GOT3 (cell line): ENCODE data around the gene BARD1.
"Not testable (repeated sequence)": the region's sequence is repeated elsewhere in the genome, so short reads cannot be mapped to it uniquely, and the experiment has no call there.

ENCODE experiments used
- DNase-seq: peaks from one replicate; lab custom pipeline; 2025; ENCODE audit warnings: mixed read lengths; lab: John Stamatoyannopoulos, UW

Gene BARD1

DNA sequence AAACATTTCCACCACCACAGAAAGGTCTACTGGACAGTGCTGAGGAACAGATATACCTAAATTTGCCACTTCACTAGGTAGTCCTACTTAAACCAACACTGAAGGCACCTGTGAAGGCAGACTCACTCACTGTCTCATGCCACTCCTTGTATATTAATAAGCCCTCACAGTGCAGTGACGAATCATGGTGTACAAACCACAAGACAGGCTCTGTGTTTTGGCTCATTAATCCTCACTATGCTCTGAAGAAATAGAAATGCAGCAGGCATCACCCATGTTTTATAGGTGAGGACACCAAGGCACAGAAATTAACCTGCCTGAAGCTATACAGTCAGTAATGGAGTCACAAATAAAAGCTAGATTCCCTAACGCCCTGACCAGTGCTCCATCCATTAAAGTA, 44.3 kb downstream of the BARD1 start:
- DNase-seq = no peak

DNA sequence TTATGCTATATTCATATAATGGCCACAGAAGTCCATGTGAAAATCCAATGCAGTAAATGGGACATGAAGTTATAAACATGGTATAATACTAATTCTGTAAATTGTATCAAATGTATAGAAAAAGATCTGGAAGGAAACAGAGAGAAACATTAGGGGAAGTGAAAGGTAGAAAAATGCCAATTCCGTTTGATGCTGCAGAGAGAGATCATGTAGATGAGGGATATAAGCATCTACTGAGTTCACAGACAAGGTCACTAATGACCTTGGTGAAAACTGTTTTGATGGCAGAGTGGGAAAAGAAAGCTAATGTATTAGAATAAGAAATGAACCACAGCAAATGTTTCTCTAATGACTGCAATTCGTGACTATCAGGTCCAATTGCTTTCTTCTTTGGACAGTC, 56.0 kb downstream of the BARD1 start:
- DNase-seq = no peak

DNA sequence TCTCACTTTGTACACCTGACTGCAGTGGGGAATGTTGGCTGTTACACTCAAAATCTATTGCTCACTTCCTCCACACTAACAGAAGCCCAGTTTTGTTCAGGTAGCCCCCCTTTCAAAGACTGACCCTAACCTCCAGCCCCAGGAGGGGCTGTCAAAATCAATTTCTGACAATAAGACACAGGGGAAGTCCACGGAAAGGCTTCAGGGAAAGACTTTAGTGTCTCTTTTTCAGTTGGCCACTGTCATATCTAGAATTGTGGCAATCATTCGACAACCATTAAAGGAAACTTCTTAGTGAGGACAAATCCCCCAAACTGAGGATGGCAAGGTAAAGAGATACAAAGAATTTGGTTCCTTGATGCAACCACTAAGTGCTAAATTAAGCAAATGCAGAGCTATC, 59.0 kb downstream of the BARD1 start:
- no peak for DNase-seq

DNA sequence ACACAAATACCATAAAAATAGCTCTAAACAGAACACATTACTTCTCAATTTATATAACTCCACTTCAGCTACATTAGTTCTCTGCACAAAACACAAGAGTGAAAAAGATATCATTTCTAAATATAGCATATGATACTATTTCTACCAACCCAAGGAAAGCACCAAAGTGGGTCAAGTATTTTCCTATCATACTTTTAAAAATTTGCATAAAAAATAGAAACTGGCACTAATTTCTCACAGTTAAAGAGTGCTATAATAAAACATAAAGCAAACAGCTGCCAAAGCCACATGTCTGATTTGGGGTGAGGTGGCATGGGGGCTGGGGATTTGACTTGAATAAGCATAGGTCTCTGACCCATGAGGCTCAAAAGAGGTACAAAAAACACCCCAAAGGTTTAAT, 61.5 kb downstream of the BARD1 start:
- no peak for DNase-seq

DNA sequence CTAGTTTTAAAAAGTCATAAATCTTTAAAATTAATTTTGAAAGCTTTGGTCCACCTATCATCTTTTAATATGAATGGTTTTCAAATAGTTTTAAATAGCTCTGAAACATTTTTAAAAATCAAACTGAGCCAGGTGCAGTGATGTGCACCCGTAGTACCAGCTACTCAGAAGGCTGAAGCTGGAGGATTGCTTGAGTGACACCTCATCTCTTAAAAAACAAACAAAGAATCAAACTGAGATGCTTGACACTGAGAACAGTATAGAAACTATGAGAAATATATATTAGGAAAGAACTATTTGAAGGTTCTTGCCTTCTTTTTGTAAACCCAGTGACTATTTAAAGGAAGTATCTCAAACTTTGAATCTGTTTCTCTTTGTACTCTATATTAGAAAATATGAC, 67.4 kb downstream of the BARD1 start:
- DNase-seq = no peak

DNA sequence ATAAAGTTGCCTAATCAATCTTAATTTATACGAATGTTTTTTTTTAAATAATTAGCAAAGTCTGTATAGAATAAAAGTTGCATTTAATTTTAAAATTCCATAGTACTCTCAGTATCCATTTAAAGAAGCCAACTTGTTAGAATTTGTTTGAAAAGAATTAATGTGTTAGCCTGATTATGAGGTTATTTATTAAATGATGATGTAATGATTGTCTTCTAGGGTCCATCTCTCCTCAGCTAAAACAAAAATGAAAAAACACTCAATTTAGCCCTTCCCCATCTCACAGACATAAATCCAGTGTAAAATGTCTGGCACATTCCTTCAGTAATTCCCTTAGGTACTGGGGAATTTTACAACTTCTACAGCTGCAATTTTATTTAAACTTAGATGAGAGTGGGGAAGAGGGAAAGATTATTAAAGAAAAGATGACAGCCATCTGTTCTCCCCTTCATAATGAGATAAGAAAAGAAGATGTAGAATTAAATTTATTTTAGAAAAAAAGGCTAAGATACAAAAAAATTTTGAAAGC, 68.6 kb downstream of the BARD1 start:
- DNase-seq = no peak

DNA sequence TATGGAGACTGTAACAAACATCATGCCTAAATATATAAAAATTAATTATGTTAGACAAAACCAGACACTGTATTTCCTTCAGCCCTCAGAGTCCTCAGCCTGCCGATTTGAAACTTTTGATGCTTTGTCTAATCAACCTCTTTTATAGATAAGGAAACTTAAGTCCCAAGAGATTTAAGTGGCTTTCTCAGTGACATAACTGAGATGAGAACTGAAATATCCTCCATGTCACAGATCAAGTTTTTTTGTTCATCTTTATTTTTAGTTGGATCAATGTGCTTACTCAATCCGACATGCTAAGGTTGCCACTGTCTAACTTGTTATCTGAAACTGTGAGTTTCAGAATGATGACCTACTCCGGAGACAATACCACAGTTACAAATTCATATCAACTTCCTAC, 72.3 kb downstream of the BARD1 start:
- no peak for DNase-seq

DNA sequence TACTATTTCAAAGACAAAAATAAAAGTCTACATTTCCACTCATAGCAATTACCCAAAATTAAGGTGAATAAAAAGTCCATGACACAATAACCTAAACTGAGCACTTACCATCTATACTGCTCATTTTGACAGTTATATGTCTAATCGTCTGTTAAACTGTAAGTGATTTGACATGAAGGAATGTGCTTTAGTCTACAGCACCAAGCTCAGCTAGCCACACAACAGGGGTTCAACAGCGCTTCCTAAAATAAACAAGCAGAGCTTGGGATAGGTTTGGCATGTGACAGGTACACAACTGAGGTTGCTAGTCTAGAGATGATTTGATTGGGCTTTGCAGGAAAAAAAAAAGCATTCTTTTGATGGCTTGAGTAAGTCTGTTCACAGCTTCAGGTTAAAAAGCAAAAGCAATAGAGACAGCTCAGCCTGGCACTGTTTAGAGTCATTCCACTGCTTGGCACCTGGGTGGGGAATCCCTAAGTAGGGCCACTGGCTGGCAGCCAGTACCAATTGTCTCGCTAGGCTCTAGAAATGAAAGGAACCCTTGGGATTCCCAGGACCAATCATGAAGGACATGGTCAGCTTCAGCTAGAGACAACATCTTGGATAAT, 78.6 kb downstream of the BARD1 start:
- DNase-seq = no peak

DNA sequence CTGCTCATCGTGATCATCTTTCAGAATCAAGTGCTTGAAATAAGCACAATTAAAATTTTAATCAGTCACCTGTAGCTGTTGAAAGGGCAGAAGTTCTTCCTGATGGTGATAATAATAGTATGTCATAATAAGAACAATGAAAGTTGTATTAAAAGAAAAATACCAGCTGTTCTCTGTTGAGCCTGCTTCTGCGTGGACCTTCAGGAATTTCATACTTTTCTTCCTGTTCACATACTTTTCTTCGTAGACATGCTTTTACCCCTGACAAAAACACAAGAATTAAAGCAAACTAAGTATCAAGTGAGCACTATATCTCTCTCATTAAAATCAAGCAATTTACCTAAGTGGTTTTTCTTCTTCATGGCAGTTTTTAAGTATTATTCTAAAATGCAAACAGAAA, 79.2 kb downstream of the BARD1 start:
- no peak for DNase-seq

DNA sequence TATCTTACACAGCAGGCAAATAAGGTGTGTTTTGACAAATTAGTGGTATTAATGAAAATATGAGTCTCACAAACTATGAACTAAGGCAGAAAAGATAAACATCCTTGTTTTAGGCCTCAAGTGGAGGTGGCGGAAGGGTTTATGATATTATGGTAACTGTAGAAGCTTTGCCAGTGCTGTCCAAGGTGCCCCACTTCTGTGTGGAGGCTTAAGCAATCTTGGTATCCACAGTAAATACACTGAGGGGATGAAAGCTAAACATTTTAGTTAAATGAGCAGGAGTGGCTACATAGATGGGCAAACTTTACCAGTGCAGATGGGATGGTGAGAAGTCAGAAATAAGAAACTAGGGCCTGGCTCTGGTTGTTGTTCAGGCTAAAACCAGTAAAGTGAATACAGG, 84.7 kb downstream of the BARD1 start:
- DNase-seq = no peak

DNA sequence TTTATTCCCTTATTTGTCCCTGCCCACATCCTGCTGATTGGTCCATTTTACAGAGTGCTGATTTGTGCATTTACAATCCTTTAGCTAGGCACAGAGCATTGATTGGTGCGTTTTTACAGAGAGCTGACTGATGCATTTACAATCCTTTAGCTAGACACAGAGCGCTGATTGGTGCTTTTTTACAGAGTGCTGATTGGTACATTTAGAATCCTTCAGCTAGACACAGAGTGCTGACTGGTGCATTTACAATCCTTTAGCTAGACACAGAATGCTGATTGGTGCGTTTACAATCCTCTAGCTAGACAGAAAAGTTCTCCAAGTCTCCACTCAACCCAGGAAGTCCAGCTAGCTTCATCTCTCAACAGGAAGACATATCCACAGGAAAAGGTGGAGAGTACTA, 91.6 kb downstream of the BARD1 start:
- not testable (repeated sequence) for DNase-seq

DNA sequence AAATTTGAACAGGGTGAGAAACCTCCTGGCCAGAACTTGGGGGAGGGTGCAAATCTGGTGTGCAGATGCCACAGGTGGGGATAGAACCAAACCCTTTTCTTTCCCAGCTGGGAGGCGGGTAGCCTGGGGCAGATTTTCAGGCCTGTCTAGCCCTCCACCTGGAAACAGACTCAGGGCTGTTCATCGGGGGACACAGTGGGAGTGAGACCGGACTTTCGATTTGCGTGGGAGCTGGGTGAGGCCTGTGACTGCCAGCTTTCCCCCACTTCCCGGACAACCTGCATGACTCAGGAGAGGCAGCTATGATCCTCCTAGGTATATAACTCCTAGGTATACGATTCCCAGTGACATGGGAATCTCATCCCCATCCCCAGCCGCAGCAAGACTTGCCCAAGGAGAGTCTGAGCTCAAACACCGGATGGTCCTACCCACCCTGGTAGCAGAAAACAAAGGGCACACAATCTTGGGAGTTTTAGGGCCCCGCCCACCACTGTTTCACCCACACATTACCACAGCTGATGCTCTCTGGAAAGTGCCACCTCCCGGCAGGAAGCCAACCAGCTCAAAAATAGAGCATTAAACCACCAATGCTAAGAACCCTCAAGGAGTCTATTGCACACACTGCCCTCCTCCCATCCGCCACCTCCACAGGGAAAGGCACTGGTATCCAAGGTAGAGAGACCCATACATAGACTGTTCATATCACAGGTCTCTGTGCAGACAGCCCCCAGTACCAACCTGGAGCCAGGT, 92.5 kb downstream of the BARD1 start:
- no peak for DNase-seq

DNA sequence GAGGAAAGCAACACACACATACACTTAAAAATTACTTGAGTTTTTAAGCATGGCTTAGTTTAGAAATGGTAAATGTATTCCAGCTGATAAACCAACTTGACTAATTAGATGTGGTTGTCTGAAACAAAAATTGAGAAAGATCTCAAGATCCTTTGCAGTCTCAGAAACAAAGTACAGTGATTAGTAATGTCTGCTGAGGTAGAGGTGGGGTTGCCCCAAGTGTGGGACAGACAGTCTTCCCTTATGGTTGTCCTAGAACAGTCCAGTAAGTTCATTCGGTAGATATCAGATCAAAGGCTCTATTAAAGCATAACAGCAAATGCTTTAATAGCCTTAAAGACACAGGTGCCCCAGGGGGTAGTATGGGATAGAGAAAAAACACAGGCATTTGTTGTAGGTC, 94.5 kb downstream of the BARD1 start:
- no peak for DNase-seq

DNA sequence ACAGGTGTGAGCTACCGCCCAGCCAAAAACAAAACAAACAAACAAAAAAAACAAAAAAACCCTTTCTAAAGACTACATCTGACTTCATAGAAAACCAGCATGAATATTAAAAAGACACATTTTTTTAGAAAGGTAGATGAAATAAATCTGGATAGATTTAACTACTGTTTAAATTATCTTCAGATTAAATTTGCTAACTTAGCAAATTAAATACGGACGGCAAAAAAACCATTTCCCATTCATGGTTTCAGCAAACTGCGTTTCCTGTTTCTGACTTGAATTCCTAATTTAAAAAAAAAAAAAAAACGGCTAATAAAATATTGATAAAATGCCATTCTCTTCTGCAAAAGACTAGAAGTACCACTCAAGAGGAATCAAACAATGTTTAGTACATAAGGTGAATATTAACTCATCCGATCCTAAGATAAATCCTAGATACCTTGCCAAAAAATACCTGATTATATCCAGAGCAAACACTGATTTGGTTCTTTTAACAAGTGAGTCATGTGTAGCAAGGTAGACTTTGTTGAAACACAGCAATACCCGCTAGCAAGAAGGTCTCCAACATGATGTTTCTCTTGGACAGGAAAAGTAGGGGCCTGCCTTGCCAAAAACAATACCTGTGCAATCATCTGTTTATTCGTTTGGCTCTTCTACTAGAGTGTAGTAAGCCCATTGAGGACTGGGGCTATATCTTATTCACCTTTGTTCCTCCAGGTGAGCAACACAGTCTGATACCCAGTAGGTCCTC, 96.2 kb downstream of the BARD1 start:
- no peak for DNase-seq

DNA sequence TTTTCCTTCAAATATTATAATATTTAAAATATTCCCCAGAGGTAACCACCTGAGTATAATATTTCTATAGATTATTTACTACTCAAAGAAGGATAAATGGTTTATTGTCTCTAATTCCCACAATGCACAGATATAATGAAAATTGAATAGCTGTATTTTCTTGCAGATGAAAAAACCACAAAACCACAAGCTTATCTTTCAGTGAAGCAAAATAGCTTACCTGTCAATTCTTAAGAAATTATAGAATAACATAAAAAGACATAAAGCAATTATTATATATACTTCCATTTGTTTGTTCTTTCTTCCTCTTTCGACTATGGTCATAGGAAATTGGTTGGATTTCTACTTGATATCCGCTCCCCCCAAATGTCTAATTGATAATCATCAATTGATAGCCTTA, 98.8 kb downstream of the BARD1 start:
- no peak for DNase-seq

DNA sequence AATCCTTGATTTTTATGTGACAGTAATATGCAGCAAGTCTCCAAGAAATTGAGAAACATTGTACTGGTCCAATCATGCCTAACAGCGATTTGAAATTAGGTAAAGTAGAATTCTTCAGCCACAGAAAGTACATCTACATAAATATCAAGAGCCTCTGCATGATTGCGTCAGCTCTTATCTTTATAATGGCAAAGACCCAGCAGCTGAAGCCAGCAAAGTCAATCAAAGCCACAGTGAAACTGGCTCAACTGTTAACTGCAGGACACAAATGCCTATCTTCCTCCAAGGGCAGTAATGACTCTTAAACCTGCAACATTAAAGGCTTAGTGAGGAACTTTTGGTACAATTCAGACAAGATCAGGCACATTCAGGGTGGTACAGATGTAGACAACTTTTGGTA, 102.5 kb downstream of the BARD1 start:
- DNase-seq = no peak

DNA sequence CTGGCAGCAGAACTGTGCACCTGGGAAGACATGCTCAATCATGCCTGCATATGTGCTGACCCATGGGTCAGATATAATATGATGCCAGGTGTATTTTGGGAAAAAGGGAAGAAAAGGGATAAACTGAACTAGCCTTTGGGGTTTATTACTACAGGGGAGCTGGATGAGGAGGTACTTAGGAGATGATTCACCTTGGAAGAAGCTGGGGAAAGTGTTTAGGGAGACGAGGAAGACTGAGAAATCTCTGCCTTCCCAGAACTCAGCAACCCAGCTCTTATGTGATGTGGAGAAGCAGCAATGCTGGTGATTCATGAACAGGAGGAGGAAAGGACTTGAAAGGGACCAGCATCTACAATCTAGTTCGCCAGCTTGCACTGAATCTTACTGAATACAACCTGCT, 110.2 kb downstream of the BARD1 start:
- no peak for DNase-seq

DNA sequence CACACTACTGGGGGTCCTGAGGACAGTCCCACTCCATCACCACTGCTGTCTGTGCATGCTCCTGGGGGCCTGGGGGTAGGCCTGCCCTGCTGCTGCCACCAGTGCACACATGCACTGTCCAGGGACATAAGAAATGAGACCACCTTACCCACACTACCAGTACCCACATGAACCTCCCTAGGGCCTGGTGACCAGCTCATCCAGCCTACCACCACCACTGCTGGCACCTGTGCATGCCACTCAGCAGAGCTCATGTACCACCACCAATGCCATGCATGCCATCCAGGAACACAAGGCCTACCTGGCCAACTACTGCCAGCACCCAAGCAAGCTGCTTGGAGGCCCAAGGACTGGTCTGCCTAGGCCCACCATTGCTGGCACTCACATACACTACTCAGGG, 112.8 kb downstream of the BARD1 start:
- DNase-seq = no peak

DNA sequence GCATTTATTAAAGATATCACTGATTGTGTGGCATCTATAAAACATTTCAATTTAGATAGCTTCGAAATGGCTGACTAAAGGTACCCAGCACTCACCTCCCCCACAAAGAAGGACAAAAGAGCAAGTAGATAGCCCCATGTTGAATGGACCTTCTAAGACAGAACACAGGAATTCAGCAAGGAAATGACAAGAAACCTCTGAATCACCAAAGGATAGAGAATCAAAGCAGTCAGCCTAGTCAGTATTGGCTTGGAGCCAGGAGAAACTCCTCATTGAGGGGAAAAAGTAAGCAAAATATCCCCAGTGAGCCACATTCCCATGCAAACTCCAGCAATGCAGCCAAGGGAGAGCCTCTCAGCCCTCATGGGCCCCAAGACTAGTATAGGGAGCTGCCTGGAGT, 113.7 kb downstream of the BARD1 start:
- DNase-seq = no peak

DNA sequence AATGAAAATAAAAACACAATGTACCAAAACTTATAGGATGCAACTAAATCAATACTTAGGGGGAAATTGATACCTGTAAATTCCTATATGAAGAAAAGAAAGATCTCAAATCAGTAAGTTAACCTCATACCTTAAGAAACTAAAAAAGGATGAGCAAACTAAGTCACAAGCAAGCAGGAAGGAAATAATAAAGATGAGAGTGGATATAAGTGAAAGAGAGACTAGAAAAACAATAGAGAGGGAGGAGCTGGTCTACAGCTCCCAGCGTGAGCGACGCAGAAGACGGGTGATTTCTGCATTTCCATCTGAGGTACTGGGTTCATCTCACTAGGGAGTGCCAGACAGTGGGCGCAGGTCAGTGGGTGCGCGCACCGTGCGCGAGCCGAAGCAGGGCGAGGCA, 125.9 kb downstream of the BARD1 start:
- DNase-seq = not testable (repeated sequence)

DNA sequence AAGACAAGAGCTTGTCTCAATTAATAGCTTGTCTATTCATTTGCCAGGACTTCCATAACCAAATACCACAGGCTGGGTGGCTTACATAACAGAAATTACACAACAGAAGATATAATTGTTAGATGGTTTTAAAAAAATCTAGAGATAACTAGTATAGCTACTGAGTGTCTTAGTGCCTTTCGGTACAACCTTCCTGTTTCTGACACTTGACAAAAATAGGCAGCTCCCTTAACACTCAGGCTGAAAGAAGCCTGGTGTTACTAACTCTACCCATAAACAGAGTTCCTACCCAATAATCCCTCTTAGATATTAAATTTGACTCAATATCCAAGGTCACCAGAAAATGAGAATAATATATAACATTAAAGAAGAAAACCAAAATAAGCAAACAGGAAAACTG, 129.7 kb downstream of the BARD1 start:
- no peak for DNase-seq

DNA sequence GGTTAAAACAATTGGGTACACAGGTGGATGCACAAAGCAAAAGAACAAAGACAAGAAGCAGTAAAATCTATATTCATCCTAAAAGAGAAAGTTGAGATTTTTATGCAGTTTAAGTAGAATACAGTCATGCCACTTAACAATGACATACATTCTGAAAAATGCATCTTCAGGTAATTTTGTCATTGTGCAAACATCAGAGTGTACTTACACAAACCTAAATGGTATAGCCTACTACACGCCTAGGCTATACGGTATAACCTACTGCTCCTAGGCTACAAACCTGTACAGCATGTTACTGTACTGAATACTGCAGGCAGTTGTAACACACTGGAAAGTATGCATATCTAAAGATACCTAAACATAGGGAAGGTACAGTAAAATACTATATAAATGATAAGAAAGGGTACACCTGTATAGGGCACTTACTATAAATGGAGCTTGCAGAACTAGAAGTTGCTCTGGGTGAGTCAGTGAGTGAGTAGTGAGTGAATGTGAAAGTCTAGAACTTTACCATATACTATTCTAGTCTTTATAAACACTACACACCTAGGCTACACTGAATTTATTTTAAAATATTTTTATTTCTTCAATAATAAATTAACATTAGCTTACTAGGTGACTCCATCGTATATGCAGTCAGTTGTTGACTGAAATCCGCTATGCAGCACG, 132.9 kb downstream of the BARD1 start:
- no peak for DNase-seq
